ENCODE measurements around the gene DESI1. TPM values are rescaled to one million over a fixed set of nuclear protein-coding genes. Genes with fewer than 3 reads are reported as not detected.
"Not testable (repeated sequence)": the region's sequence is repeated elsewhere in the genome, so short reads cannot be mapped to it uniquely, and the experiment has no call there.

Gene DESI1
- total RNA-seq, 1 experiment from 2014 or later = 20.9 TPM

DNA sequence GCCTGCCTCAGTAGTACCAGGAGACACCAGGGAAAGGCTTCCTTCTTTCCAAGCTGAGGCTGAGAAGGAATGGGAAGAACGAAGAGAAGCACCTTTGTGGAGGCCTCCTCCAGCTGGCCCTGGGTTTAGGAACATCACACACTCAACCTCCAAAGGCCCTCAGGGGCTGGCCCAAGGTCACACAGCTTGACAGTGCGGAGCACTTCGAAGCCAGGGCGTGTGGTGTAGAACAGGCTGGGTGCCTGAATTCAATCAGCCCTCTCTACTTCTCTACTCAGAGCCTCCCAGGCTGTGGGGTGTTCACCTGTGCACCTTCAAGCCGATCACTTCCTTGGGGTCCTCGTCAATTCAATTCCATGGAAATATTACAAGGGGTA, 60.8 kb downstream of the DESI1 start:
- DNase-seq (ENCODE audit: low spot score) = no peak

GRCh38 chr22:41558241-41558630, 62.6 kb downstream of the DESI1 start:
- not testable (repeated sequence) for DNase-seq (ENCODE audit: low spot score)

- no peak for DNase-seq (ENCODE audit: low spot score)
These were observed 63.2 kb downstream of the DESI1 start for GRCh38 chr22:41557401-41558240.

DNA sequence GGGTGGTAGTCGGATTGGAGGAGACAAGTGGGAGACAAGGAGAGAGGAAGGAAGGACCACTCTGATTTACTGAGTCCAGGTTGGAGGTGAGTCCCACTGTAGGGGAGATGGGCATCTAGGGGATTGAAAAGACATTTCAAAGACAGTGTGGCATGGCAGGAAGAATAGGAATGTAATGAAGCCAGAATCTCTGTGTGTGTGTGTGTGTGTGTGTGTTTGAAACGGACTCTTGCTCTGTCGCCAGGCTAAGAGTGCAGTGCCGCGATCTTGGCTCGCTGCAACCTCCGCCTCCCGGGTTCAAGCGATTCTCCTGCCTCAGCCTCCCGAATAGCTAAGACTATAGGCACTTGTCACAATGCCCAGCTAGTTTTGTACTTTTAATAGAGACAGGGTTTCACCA, 64.3 kb downstream of the DESI1 start:
- no peak for DNase-seq (ENCODE audit: low spot score)

DNA sequence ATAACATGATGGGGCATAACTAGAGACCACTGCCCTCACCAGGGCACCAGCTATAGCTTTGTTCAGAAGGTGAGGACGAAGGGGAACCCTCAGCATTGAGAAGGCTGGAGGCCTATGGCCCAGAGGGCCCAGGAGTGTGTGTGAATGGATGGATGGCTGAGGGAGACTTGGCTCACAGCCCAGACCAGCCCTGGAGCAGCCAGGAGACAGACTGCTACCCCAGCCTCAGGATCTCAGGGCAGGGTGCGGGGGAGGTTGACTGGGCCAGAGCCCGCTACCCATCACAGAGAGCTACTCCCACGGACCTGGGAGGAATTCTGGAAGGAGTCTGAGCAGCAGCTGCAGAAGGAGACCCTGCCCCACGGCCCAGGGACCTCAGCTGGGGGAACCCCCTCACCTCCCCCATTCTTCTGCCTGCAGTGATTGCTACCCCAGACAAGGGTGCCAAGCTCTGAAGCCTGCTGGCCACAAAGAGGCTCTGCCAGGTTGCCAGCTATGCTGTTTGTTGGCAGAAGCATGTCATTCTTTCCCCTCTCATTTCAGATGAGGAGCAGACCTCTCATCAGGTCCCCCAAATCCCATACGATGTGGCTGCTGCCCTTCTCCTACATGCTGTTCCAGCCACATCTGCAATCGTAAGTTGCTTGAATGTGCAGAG, 65.4 kb downstream of the DESI1 start:
- DNase-seq (ENCODE audit: low spot score) = no peak

DNA sequence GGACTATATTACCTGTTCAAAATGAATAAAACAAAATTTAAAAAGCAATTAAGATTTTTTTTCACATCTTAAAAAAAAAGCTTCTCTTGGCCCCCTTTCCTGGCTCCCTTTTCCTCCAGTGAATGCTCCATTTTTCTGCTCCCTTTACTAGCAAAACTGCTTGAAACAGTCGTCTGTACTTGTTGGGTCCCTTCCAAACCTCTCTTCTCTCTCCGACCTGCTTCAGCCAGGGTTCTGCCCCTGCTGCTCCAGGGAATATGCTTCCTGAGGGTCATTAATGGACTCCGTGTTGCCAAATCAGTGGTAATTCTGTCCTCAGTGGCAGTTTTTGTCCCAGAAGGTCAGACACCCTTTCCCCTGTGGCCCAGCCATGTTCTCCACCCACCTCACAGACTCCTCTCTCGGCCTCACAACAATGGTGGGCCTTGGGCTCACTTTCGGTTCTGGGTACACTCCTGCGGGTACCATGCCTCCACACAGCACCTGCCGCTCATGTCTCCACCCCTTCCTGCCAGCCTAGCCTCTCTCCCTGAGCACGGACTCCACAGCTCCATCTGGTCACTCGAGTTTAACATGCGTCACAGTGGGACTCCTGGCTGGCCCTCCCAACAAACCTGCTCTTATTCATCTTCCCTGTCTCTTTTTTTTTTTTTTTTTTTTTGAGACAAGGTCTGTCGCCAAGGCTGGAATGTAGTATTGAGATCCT, 68.8 kb downstream of the DESI1 start:
- no peak for DNase-seq (ENCODE audit: low spot score)

- no peak for DNase-seq (ENCODE audit: low spot score)
These were observed 69.8 kb downstream of the DESI1 start for GRCh38 chr22:41550952-41551491.

- DNase-seq (ENCODE audit: low spot score) = no peak
These were observed 72.0 kb downstream of the DESI1 start for GRCh38 chr22:41548830-41549211.

Small RNA genes within 50 kb of the gene (small RNA-seq; reads per million reads assigned to genes)
- gene RF00019 = not detected

Other genes with a start within 250 kb of the DESI1 start
- 10.7 and 16.7 TPM in 2 replicates for gene TEF, start 239.1 kb downstream of the DESI1 start, total RNA-seq (2014; rRNA removed; shearing (Covaris generic))
- 25.1 and 26.6 TPM in 2 replicates for gene TOB2, start 174.2 kb downstream of the DESI1 start, total RNA-seq (2014; rRNA removed; shearing (Covaris generic))
- 64.1 and 69.5 TPM in 2 replicates for gene PHF5A, start 152.4 kb downstream of the DESI1 start, total RNA-seq (2014; rRNA removed; shearing (Covaris generic))
- gene ACO2, start 151.9 kb downstream of the DESI1 start, total RNA-seq (2014; rRNA removed; shearing (Covaris generic)) = 48.3 and 52.1 TPM in 2 replicates
- 27.7 and 32.5 TPM in 2 replicates for gene POLR3H, start 76.6 kb downstream of the DESI1 start, total RNA-seq (2014; rRNA removed; shearing (Covaris generic))
- gene CSDC2, start 60.0 kb downstream of the DESI1 start, total RNA-seq (2014; rRNA removed; shearing (Covaris generic)) = not detected in 2 replicates
- gene PMM1, start 31.2 kb downstream of the DESI1 start, total RNA-seq (2014; rRNA removed; shearing (Covaris generic)) = 19.6 and 22.5 TPM in 2 replicates
- gene XRCC6, start 252 bp upstream of the DESI1 start, total RNA-seq (2014; rRNA removed; shearing (Covaris generic)) = 212 and 262 TPM in 2 replicates
- gene SNU13, start 67.8 kb upstream of the DESI1 start, total RNA-seq (2014; rRNA removed; shearing (Covaris generic)) = 104 and 118 TPM in 2 replicates
- gene MEI1, start 78.5 kb upstream of the DESI1 start, total RNA-seq (2014; rRNA removed; shearing (Covaris generic)) = not detected in 2 replicates
- 12.2 and 14.6 TPM in 2 replicates for gene CCDC134, start 179.6 kb upstream of the DESI1 start, total RNA-seq (2014; rRNA removed; shearing (Covaris generic))
- 88.5 and 104 TPM in 2 replicates for gene SREBF2, start 212.1 kb upstream of the DESI1 start, total RNA-seq (2014; rRNA removed; shearing (Covaris generic))